Epithelial cell of proximal tubule (primary cell): ENCODE data around the gene LRRC8E. TPM values are rescaled to one million over a fixed set of nuclear protein-coding genes. Genes with fewer than 3 reads are reported as not detected.
A peak's percentile ranks its signal among the peaks of the same experiment; 100 is the strongest.

Experiments used
- DNase-seq: peaks from one replicate; pipeline ENCODE4 v3.0.0-alpha.2; 2011; ENCODE audit warnings: low read depth
- H3K4me3 ChIP-seq: 2 replicates; pipeline ENCODE4 v1.5.1; 2011; ENCODE audit warnings: low read depth, mild to moderate bottlenecking, low read length
- total RNA-seq: library from RNA; depleted of rRNA; stranded (reverse); fragments of >200 nt; gene quantifications from 2 replicates; pipeline ENCODE4 v1.2.3, GENCODE V29; 2015
- TF ChIP-seq, protein P1 (sequence below): conservative IDR thresholded peaks from 2 replicates; pipeline ENCODE4 v1.5.1; 2012; ENCODE audit warnings: low read depth, mild to moderate bottlenecking, low read length

Gene LRRC8E
- total RNA-seq, 1 donor from 2014 or later: 11.9 TPM

DNA sequence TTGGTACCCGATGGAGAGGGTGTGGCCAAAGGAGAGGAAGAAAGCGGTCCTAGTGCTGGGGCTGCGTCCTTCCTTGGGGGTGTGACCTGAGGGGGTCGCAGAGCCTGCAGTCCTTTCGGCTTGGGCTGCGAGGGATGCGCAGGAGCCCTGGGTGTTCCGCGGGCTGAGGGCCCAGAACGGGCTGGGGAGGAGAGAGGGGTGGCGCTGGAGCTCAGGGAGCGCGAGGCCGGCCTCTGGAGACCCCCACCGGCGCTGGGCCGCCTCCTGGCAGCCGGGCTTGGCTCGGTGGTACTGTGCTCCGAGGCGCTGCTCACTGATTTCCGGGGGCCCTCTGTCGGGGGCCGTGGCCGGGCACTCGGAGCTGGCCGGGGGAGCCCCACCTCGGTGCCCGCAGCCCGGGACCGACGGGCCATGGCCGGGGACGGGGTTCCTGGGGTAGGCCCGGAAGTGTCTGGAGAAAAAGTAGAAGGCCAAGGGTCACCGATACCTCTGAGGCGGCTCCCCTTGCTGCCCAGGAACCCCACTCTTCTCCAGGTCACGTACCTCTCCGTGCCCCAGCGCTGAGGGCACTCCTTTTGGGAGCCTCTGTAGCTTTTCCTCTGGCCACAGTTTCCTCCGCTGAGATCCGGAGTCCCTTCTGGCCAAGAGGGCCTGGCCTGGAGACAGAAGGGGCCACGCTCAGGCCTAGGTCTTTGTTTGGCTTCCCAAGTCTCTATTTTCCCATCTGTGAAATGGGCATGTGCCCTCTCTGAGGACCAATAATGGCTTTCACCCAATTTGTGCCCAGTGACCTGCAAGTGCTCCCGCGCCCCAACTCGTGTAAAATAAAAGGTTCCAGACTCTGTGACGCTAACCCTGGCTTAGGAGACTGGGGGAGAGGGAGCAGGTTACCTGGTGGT is 15.8 kb upstream of the LRRC8E start:
- no peak overlapping the region for H3K4me3 ChIP-seq
- TF ChIP-seq, protein P1, sequence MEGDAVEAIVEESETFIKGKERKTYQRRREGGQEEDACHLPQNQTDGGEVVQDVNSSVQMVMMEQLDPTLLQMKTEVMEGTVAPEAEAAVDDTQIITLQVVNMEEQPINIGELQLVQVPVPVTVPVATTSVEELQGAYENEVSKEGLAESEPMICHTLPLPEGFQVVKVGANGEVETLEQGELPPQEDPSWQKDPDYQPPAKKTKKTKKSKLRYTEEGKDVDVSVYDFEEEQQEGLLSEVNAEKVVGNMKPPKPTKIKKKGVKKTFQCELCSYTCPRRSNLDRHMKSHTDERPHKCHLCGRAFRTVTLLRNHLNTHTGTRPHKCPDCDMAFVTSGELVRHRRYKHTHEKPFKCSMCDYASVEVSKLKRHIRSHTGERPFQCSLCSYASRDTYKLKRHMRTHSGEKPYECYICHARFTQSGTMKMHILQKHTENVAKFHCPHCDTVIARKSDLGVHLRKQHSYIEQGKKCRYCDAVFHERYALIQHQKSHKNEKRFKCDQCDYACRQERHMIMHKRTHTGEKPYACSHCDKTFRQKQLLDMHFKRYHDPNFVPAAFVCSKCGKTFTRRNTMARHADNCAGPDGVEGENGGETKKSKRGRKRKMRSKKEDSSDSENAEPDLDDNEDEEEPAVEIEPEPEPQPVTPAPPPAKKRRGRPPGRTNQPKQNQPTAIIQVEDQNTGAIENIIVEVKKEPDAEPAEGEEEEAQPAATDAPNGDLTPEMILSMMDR: no peak
- DNase-seq: no peak

DNA sequence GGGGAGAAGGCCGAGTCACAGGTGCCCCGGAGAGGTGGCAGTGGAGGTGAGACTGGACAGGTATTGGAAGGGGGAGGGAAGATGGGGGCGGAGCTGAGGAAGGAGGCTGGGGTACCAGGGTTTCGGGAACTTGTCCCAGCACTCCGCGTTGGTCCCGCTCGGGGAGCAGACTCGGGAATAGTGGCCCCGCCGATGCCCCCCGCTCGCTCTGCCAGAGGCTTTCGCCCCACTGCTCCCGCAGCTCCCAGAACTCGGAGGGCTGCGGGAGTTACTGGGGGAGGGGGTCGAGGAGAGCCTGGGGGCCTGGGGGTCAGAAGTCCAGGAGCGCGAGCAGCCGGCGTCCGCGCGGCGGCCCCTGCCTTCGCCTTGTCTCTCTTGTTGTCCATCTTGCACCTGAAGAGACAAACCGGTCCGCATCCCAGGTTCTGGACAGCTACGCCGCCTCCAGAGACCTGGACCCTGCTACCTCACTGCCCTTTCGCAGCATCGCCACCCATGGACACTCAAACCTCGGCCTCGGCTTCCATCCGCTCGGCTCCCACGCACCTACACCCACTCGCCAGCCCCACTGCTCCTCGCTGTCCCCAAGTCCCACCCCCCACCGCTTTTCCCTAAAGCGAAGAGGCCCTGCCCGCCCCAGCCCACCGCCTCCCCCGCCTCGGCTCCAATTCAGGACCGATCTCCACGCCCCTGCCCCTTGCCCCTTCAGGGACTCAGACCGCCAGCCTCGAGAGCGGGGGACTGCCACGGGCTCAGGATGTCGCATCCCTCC is 14.8 kb upstream of the LRRC8E start:
- TF ChIP-seq, protein P1: no peak
- H3K4me3 ChIP-seq: peak overlapping the region; percentile 62
- no peak for DNase-seq

DNA sequence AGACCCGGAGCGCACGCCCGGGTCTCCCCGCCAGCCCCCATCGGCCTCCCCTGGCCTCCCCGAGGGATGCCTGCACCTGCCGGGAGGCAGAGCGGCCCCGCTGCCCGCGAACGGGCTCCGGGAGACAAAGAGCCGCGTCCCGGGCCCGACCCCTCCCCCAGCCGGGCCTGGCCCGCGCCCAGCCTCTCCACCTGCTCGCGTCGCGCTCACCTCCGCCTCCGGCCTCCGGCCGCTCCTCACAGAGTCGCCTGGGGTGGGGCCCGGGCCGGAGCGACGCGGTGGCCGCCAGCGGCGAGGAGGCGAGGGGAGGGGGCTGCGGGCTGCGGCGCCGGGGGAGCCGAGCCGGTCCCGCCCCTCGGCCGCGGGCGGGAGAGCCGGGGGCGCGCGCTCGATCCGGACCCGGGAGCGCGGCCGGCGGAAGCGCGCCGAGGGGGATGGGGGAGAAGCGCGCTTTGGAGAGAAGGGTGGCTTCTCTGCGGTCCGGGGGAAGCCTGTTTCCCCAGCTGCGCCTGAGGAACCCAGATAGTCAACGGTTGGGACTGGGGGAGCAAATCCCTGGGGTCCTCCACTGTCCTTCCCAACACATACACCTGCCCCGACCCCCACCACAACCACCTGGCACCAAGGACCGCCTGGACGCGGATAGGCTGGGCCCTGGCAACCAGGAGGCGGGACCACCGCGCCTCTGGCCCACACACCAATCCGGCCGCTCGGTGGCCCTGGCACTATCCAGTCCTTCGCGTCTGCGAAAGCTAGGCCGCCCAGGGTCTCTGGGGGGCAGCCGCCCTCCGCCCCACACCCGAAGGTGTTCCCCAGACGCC is 14.0 kb upstream of the LRRC8E start, which contains the start of gene PRR36:
PRR36 (minus strand) TSS at position 315 of the 821 bp plus-strand sequence. CDS start 701 bp downstream, outside the sequence.
- no peak for DNase-seq
- peak within 1 kb of the TSS; percentile 62 for H3K4me3 ChIP-seq
- TF ChIP-seq, protein P1: no peak

DNA sequence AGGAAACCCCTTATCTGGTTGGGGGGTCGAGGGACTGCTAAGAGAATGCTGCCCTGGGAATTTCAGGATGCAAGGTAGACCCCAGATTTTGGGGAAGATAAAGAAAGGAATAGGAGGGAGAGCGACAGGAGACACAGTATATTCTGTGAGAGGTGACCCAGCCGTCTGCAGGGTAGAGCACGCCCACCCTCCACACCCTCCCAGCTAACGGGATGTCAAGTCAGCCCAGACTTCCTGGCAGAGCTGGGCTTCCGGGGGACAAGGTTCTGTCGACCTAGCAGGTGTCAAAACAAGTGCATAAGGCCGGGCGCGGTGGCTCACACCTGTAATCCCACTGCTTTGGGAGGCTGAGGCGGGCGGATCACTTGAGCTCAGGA is 13.4 kb upstream of the LRRC8E start:
- TF ChIP-seq, protein P1: no peak
- DNase-seq: no peak
- H3K4me3 ChIP-seq: peak overlapping the region; percentile 62

DNA sequence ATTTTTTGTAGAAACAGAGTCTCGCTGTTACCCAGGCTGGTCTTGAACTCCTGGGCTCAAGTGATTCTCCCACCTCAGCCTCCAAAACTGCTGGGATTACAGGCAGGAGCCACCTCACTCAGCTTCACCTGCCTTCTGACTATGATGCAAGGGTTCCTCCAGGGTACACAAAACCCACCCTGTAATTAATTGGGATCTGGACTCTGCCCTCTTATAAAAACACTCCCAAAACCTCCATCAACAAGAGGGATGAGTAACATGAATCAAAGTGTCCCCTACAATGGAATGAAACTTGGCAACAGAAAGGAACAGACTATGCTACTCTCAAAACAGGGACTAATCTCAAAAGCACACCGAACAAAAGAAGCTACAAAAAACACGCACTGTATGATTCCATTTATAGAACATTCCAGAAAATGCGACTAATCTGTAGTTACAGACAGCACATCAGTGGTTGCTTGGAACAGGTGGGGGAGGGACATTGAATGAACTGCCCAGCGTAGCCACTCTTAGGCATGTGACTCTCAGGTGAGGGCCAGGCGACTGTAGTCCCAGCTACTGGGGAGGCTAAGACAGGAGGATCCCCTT is 11.0 kb upstream of the LRRC8E start:
- DNase-seq: no peak
- H3K4me3 ChIP-seq: no peak overlapping the region
- TF ChIP-seq, protein P1: no peak

DNA sequence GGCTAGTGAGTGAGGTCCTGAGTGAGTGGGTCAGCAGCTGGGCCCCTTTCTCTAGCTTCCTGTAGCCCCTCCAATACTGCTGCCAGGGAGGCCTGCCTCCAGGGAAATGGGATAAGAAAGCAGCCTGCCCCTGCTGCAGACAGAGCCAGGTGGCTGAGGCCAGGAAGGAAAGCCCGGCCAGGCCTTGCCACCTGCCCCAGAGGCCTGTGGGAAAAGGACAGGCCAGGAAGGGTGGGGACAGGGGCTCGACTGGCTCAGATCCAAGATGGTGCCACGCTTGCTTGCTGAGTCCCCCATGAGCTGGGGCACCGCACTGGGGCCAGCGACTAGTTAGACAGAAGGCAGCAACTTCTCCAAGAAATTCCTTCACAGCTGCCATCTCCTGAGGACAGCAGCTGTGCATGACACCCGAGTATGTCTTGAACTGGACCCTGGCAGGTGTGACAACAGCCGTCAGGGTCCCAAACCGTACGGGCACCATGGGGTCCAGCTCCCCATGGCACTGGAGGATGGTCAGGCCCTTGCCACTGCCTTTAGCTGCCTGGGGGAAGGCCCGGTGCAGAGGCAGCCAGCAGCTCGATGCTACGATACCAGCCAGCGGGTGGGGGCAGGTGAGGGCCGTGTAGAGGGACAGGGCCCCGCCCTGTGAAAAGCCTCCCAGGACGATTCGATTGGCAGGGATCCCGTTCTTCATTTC is 9.1 kb upstream of the LRRC8E start:
- H3K4me3 ChIP-seq: no peak overlapping the region
- TF ChIP-seq, protein P1: no peak
- no peak for DNase-seq
